ENCODE data around the gene OR51T1.

DNA sequence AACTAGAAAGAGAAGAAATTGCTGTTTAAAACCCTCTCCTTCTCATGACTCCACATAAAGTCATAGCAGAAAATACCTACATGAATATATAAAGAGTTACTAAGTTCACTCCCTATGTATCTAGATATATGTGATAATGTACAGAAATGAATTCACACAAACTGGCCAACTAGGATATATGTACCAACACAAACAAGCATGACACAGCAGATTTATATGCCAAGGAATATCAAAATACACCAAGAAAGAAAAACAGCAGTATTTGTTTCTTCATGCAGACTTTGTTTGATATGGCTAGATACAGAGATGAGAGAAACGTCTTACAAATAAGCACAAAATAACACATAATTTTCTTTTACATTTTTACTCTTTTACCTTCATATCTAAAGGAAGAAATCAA lies 40.6 kb downstream of the OR51T1 start:
- TF ChIP-seq, protein P1, sequence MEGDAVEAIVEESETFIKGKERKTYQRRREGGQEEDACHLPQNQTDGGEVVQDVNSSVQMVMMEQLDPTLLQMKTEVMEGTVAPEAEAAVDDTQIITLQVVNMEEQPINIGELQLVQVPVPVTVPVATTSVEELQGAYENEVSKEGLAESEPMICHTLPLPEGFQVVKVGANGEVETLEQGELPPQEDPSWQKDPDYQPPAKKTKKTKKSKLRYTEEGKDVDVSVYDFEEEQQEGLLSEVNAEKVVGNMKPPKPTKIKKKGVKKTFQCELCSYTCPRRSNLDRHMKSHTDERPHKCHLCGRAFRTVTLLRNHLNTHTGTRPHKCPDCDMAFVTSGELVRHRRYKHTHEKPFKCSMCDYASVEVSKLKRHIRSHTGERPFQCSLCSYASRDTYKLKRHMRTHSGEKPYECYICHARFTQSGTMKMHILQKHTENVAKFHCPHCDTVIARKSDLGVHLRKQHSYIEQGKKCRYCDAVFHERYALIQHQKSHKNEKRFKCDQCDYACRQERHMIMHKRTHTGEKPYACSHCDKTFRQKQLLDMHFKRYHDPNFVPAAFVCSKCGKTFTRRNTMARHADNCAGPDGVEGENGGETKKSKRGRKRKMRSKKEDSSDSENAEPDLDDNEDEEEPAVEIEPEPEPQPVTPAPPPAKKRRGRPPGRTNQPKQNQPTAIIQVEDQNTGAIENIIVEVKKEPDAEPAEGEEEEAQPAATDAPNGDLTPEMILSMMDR (IDR thresholded peaks at IDR 0.05; ENCODE audit: insufficient read depth, low read length): no peak
- TF ChIP-seq POLR2AphosphoS5 (IDR thresholded peaks at IDR 0.05; ENCODE audit: low read depth): no peak
- TF ChIP-seq, protein P2, sequence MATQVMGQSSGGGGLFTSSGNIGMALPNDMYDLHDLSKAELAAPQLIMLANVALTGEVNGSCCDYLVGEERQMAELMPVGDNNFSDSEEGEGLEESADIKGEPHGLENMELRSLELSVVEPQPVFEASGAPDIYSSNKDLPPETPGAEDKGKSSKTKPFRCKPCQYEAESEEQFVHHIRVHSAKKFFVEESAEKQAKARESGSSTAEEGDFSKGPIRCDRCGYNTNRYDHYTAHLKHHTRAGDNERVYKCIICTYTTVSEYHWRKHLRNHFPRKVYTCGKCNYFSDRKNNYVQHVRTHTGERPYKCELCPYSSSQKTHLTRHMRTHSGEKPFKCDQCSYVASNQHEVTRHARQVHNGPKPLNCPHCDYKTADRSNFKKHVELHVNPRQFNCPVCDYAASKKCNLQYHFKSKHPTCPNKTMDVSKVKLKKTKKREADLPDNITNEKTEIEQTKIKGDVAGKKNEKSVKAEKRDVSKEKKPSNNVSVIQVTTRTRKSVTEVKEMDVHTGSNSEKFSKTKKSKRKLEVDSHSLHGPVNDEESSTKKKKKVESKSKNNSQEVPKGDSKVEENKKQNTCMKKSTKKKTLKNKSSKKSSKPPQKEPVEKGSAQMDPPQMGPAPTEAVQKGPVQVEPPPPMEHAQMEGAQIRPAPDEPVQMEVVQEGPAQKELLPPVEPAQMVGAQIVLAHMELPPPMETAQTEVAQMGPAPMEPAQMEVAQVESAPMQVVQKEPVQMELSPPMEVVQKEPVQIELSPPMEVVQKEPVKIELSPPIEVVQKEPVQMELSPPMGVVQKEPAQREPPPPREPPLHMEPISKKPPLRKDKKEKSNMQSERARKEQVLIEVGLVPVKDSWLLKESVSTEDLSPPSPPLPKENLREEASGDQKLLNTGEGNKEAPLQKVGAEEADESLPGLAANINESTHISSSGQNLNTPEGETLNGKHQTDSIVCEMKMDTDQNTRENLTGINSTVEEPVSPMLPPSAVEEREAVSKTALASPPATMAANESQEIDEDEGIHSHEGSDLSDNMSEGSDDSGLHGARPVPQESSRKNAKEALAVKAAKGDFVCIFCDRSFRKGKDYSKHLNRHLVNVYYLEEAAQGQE (IDR thresholded peaks at IDR 0.05; ENCODE audit: insufficient replicate concordance, low read depth): no peak
